ENCODE results near the gene C10orf105.

The C10orf105 gene

DNA sequence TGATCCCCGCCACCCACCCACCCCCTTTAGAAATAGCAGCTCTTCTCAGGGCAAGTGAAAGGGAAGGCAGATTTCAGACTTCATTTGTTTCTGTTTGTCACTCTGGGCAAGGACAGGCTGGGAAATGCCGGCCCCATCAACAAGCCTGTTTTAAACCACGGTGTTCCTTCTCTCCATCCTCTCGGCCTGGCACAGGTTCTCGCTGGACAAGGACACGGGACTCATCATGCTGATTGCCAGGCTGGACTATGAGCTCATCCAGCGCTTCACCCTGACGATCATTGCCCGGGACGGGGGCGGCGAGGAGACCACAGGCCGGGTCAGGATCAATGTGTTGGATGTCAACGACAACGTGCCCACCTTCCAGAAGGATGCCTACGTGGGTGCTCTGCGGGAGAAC lies 42.3 kb downstream of the C10orf105 start:
- TF ChIP-seq, protein P1, sequence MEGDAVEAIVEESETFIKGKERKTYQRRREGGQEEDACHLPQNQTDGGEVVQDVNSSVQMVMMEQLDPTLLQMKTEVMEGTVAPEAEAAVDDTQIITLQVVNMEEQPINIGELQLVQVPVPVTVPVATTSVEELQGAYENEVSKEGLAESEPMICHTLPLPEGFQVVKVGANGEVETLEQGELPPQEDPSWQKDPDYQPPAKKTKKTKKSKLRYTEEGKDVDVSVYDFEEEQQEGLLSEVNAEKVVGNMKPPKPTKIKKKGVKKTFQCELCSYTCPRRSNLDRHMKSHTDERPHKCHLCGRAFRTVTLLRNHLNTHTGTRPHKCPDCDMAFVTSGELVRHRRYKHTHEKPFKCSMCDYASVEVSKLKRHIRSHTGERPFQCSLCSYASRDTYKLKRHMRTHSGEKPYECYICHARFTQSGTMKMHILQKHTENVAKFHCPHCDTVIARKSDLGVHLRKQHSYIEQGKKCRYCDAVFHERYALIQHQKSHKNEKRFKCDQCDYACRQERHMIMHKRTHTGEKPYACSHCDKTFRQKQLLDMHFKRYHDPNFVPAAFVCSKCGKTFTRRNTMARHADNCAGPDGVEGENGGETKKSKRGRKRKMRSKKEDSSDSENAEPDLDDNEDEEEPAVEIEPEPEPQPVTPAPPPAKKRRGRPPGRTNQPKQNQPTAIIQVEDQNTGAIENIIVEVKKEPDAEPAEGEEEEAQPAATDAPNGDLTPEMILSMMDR (IDR thresholded peaks at IDR 0.05; ENCODE audit: low read depth, low read length, missing control alignments) = no peak

GRCh38 chr10:71675295-71675970 lies 44.1 kb downstream of the C10orf105 start:
- TF ChIP-seq, protein P1 (IDR thresholded peaks at IDR 0.05; ENCODE audit: low read depth, low read length, missing control alignments) = no peak
- no peak for DNase-seq (ENCODE audit: low read depth)
- no peak overlapping the region for H3K4me3 ChIP-seq (ENCODE audit: low read depth, low read length)

More for the DNA sequence above, 42.3 kb downstream of the C10orf105 start:
- H3K4me3 ChIP-seq (ENCODE audit: low read depth, low read length) = no peak overlapping the region
- DNase-seq (ENCODE audit: low read depth) = no peak

- TF ChIP-seq, protein P1 (IDR thresholded peaks at IDR 0.05; ENCODE audit: low read depth, low read length, missing control alignments) = no peak
- no peak overlapping the region for H3K4me3 ChIP-seq (ENCODE audit: low read depth, low read length)
- no peak for DNase-seq (ENCODE audit: low read depth)
Observed at GRCh38 chr10:71671994-71672946, 47.3 kb downstream of the C10orf105 start.

- no peak overlapping the region for H3K4me3 ChIP-seq (ENCODE audit: low read depth, low read length)
- DNase-seq (ENCODE audit: low read depth) = peak; percentile 30
- TF ChIP-seq, protein P1 (IDR thresholded peaks at IDR 0.05; ENCODE audit: low read depth, low read length, missing control alignments) = no peak
Observed at GRCh38 chr10:71667387-71667752, 52.2 kb downstream of the C10orf105 start.

DNA sequence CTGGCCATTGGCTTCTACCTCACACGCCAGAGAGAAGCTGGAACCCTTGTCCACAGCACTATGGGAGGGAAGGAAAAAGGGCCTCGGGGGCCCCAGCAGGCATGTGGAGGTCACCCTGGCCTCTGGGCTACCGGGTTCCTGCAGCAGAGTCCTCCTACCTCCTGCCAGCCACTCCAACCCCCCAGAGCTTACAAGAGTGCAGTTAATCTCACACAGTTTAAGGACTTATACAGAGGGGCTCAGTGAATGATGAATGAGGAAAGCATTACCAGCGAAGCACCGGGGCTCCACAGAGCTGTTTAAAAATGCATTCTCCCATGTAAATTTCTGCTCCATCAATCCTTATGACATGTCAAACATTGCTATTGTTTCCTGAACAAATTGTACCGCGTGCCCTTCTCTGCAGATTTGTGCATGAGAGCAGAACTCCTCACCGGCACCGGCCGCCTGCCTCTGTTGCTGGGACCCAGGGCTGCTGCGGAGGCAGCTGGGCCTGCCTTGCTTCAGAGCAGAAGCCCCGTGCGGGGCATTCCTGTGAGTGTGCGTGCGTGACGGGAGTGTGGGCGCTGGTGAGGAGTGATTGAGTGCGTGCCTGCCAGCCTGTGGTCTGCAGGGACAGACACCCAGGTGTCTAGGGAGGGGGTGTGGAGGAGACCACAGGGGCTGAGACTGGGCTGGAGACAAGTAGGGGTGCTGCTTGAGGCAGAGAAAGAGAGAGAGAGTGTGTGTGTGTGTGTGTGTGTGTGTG lies 52.8 kb downstream of the C10orf105 start:
- H3K4me3 ChIP-seq (ENCODE audit: low read depth, low read length) = no peak overlapping the region
- peak; percentile 13 for DNase-seq (ENCODE audit: low read depth)
- TF ChIP-seq, protein P1 (IDR thresholded peaks at IDR 0.05; ENCODE audit: low read depth, low read length, missing control alignments) = no peak

DNA sequence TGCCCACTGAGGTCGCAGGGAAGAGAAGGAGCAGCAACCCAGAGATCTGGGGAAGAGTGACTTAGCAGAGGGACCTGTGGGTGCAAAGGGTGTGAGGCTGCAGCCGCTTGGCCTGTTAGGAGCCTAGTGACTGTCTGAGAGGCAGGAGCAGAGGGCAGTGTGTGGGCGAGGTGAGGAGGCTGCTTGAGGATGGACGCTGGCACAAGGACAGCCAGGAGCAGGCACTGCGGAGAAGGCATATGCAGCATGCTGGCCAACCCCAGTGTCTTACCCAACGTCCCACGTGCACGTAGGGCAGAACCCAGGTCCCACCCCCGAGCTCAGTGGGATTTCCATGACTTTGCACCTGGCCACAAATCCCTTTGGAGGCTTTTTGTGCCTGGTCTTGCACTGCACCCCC lies 54.1 kb downstream of the C10orf105 start:
- TF ChIP-seq, protein P1 (IDR thresholded peaks at IDR 0.05; ENCODE audit: low read depth, low read length, missing control alignments) = no peak
- DNase-seq (ENCODE audit: low read depth) = no peak
- no peak overlapping the region for H3K4me3 ChIP-seq (ENCODE audit: low read depth, low read length)

Data from GM12864 (cell line).